Measurements from ENCODE around the gene POLD2.

- TF ChIP-seq CTCF (IDR thresholded peaks at IDR 0.05): no peak
- no peak for TF ChIP-seq POLR2A (IDR thresholded peaks at IDR 0.05)
These were observed 21.7 kb upstream of the POLD2 start for GRCh38 chr7:44144968-44145478.
